ENCODE measurements around the gene TACC3.

Gene TACC3

GRCh38 chr4:1789552-1789951 is 68.2 kb downstream of the TACC3 start:
- no peak for TF ChIP-seq CTCF (conservative IDR thresholded peaks at IDR 0.05; ENCODE audit: low read depth, low read length)
- no peak for DNase-seq (ENCODE audit: low read depth)
- no peak overlapping the region for H3K4me3 ChIP-seq (ENCODE audit: low read depth, low read length)

GRCh38 chr4:1790005-1790404 is 68.7 kb downstream of the TACC3 start:
- H3K4me3 ChIP-seq (ENCODE audit: low read depth, low read length): no peak overlapping the region
- TF ChIP-seq CTCF (conservative IDR thresholded peaks at IDR 0.05; ENCODE audit: low read depth, low read length): no peak
- no peak for DNase-seq (ENCODE audit: low read depth)

- DNase-seq (ENCODE audit: low read depth): no peak
- TF ChIP-seq CTCF (conservative IDR thresholded peaks at IDR 0.05; ENCODE audit: low read depth, low read length): no peak
- no peak overlapping the region for H3K4me3 ChIP-seq (ENCODE audit: low read depth, low read length)
Measured at GRCh38 chr4:1792158-1792831, 71.0 kb downstream of the TACC3 start.

GRCh38 chr4:1792832-1793495 is 71.6 kb downstream of the TACC3 start, which contains the start of gene FGFR3:
Gene FGFR3, plus strand, starts transcription at chr4:1793293. Its CDS starts 642 bp downstream, at chr4:1793935.
- peak within 1 kb of the TSS; percentile 39 for H3K4me3 ChIP-seq (ENCODE audit: low read depth, low read length)
- no peak for TF ChIP-seq CTCF (conservative IDR thresholded peaks at IDR 0.05; ENCODE audit: low read depth, low read length)
- DNase-seq (ENCODE audit: low read depth): no peak

- TF ChIP-seq CTCF (conservative IDR thresholded peaks at IDR 0.05; ENCODE audit: low read depth, low read length): no peak
- peak; percentile 17 for DNase-seq (ENCODE audit: low read depth)
- peak overlapping the region; percentile 39 for H3K4me3 ChIP-seq (ENCODE audit: low read depth, low read length)
Measured at GRCh38 chr4:1793496-1793840, 72.1 kb downstream of the TACC3 start.

GRCh38 chr4:1793940-1794808 is 72.9 kb downstream of the TACC3 start:
- DNase-seq (ENCODE audit: low read depth): peak; percentile 13
- TF ChIP-seq CTCF (conservative IDR thresholded peaks at IDR 0.05; ENCODE audit: low read depth, low read length): no peak
- peak overlapping the region; percentile 28 for H3K4me3 ChIP-seq (ENCODE audit: low read depth, low read length)
